Measurements from ENCODE around the gene RNF44. TPM values are rescaled to one million over a fixed set of nuclear protein-coding genes. Genes with fewer than 3 reads are reported as not detected.

Gene RNF44
- total RNA-seq, 1 donor from 2014 or later: 322 TPM

- Mint-ChIP-seq H3K36me3 (ENCODE audit: unreplicated experiment) (no peaks in the 10 kb centered on the region), H3K4me3 (ENCODE audit: unreplicated experiment) (no peak overlapping the region), H3K9me3 (ENCODE audit: unreplicated experiment) (peaks cover 2% of the 10 kb centered on the region), H3K4me1 (ENCODE audit: low read depth, unreplicated experiment) (peaks cover 2% of the 10 kb centered on the region), H3K27ac (ENCODE audit: unreplicated experiment) (no peak overlapping the region), H3K27me3 (ENCODE audit: unreplicated experiment) (peaks cover 2% of the 10 kb centered on the region)
- TF ChIP-seq CTCF (IDR thresholded peaks at IDR 0.05; ENCODE audit: partially characterized antibody, unreplicated experiment): no peak
- no peak for DNase-seq
Measured at GRCh38 chr5:176564002-176564401, 26.8 kb upstream of the RNF44 start.

GRCh38 chr5:176562189-176562588 is 25.0 kb upstream of the RNF44 start:
- TF ChIP-seq CTCF (IDR thresholded peaks at IDR 0.05; ENCODE audit: partially characterized antibody, unreplicated experiment): no peak
- peaks cover 2% of the 10 kb centered on the region for H3K9me3 Mint-ChIP-seq (ENCODE audit: unreplicated experiment)
- peaks cover 2% of the 10 kb centered on the region for H3K27me3 Mint-ChIP-seq (ENCODE audit: unreplicated experiment)
- no peaks in the 10 kb centered on the region for H3K36me3 Mint-ChIP-seq (ENCODE audit: unreplicated experiment)
- peak overlapping the region; percentile 58 for H3K4me3 Mint-ChIP-seq (ENCODE audit: unreplicated experiment)
- no peak for DNase-seq
- H3K27ac Mint-ChIP-seq (ENCODE audit: unreplicated experiment): no peak overlapping the region
- peaks cover 2% of the 10 kb centered on the region for H3K4me1 Mint-ChIP-seq (ENCODE audit: low read depth, unreplicated experiment)

GRCh38 chr5:176561259-176561658 is 24.1 kb upstream of the RNF44 start:
- peaks cover 2% of the 10 kb centered on the region for H3K4me1 Mint-ChIP-seq (ENCODE audit: low read depth, unreplicated experiment)
- DNase-seq: no peak
- no peak overlapping the region for H3K4me3 Mint-ChIP-seq (ENCODE audit: unreplicated experiment)
- no peaks in the 10 kb centered on the region for H3K36me3 Mint-ChIP-seq (ENCODE audit: unreplicated experiment)
- H3K27me3 Mint-ChIP-seq (ENCODE audit: unreplicated experiment): peaks cover 2% of the 10 kb centered on the region
- H3K27ac Mint-ChIP-seq (ENCODE audit: unreplicated experiment): peak overlapping the region; percentile 2
- TF ChIP-seq CTCF (IDR thresholded peaks at IDR 0.05; ENCODE audit: partially characterized antibody, unreplicated experiment): no peak
- H3K9me3 Mint-ChIP-seq (ENCODE audit: unreplicated experiment): peaks cover 2% of the 10 kb centered on the region

DNA sequence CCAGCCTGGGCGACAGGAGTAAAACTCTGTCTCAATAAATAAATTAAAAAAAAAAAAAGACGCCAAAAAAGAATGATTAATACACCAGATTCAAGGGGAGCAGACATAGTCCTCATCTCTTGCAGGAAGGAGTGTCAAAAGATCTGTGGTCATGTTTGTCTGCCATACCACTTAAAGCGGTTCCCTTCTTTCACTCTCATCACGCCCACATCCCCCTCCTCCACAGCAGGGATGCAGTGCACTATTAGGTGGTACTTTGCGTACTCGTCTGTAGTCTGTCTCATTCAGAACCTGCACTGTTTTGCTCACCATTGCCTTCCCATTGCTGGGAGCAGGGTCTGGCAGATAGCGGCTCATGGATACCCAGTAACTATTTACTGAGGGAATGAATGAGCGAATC is 23.2 kb upstream of the RNF44 start:
- H3K4me3 Mint-ChIP-seq (ENCODE audit: unreplicated experiment): no peak overlapping the region
- TF ChIP-seq CTCF (IDR thresholded peaks at IDR 0.05; ENCODE audit: partially characterized antibody, unreplicated experiment): no peak
- no peak for DNase-seq
- peaks cover 4% of the 10 kb centered on the region for H3K4me1 Mint-ChIP-seq (ENCODE audit: low read depth, unreplicated experiment)
- H3K9me3 Mint-ChIP-seq (ENCODE audit: unreplicated experiment): peaks cover 4% of the 10 kb centered on the region
- peaks cover 2% of the 10 kb centered on the region for H3K27me3 Mint-ChIP-seq (ENCODE audit: unreplicated experiment)
- no peak overlapping the region for H3K27ac Mint-ChIP-seq (ENCODE audit: unreplicated experiment)
- H3K36me3 Mint-ChIP-seq (ENCODE audit: unreplicated experiment): no peaks in the 10 kb centered on the region

DNA sequence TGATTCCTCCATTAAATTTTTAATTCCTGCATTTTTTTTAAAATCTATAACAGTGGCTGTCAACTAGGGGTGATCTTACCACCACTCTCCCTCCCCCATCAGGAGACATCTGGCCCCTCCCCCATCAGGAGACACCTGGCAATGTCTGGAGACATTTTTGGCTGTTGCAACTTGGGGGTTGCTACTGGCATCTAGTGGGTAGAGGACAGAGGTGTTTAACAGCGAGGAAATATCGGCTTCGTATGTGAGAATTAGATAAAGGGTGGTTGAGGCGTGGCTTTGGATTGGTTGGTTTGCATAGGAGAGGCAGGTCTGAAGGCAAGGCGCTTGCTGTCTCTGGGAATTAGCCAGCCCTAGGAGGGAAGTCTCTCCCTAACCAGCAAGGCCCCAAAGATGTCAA is 22.5 kb upstream of the RNF44 start:
- no peak overlapping the region for H3K27ac Mint-ChIP-seq (ENCODE audit: unreplicated experiment)
- H3K27me3 Mint-ChIP-seq (ENCODE audit: unreplicated experiment): peaks cover 6% of the 10 kb centered on the region
- no peak overlapping the region for H3K4me3 Mint-ChIP-seq (ENCODE audit: unreplicated experiment)
- peaks cover 4% of the 10 kb centered on the region for H3K4me1 Mint-ChIP-seq (ENCODE audit: low read depth, unreplicated experiment)
- DNase-seq: no peak
- TF ChIP-seq CTCF (IDR thresholded peaks at IDR 0.05; ENCODE audit: partially characterized antibody, unreplicated experiment): no peak
- H3K9me3 Mint-ChIP-seq (ENCODE audit: unreplicated experiment): peaks cover 4% of the 10 kb centered on the region
- no peaks in the 10 kb centered on the region for H3K36me3 Mint-ChIP-seq (ENCODE audit: unreplicated experiment)

Data from glutamatergic neuron (in vitro differentiated cells).